SH-SY5Y (cell line): ENCODE data around the gene PRMT7.

Experiments
- GATA2 ChIP-seq: IDR thresholded peaks from 2 replicates; pipeline ENCODE4 v1.6.1; 2011; ENCODE audit warnings: mild to moderate bottlenecking, low read depth, low read length
- GATA3 ChIP-seq: IDR thresholded peaks from 2 replicates; pipeline ENCODE4 v1.6.1; 2011; ENCODE audit warnings: low read depth, mild to moderate bottlenecking, low read length, moderate library complexity

- TF ChIP-seq GATA3 (no peak), GATA2 (no peak)
Observed at GRCh38 chr16:68319185-68319908, 8.5 kb downstream of the PRMT7 start.
